Hepatocyte (in vitro differentiated cells): Measurements from ENCODE around the gene AKAP13.

ENCODE experiments used
- EZH2phosphoT487 ChIP-seq: fragments of 200-600 bp; sonication (generic); IDR thresholded peaks from one replicate; pipeline ENCODE4 v1.6.1; 2018; ENCODE audit warnings: antibody characterized with exemption, mild to moderate bottlenecking, low read depth, moderate library complexity; ENCODE audit not compliant: unreplicated experiment, severe bottlenecking
- TF ChIP-seq, protein P1 (sequence below): fragments of 200-600 bp; sonication (generic); IDR thresholded peaks from 2 replicates; pipeline ENCODE4 v1.5.1; 2016; ENCODE audit warnings: antibody characterized with exemption, mild to moderate bottlenecking; ENCODE audit not compliant: poor library complexity

GRCh38 chr15:85754989-85755388 is 374.6 kb downstream of the AKAP13 start:
- TF ChIP-seq EZH2phosphoT487: no peak
- TF ChIP-seq, protein P1, sequence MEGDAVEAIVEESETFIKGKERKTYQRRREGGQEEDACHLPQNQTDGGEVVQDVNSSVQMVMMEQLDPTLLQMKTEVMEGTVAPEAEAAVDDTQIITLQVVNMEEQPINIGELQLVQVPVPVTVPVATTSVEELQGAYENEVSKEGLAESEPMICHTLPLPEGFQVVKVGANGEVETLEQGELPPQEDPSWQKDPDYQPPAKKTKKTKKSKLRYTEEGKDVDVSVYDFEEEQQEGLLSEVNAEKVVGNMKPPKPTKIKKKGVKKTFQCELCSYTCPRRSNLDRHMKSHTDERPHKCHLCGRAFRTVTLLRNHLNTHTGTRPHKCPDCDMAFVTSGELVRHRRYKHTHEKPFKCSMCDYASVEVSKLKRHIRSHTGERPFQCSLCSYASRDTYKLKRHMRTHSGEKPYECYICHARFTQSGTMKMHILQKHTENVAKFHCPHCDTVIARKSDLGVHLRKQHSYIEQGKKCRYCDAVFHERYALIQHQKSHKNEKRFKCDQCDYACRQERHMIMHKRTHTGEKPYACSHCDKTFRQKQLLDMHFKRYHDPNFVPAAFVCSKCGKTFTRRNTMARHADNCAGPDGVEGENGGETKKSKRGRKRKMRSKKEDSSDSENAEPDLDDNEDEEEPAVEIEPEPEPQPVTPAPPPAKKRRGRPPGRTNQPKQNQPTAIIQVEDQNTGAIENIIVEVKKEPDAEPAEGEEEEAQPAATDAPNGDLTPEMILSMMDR: no peak
